ENCODE data around the gene CNTNAP2. TPM values are rescaled to one million over a fixed set of nuclear protein-coding genes. Genes with fewer than 3 reads are reported as not detected.

CNTNAP2 gene
- total RNA-seq, 2 experiments from 2014 or later, result not detected

- Histone ChIP-seq H3K4me1 (ENCODE audit: insufficient read depth, low read length) (no peaks in the 10 kb centered on the region), H3K27ac (ENCODE audit: low read depth in 1 of 2, low read length in 2 of 2) (no peak overlapping the region), H3K4me3 (ENCODE audit: low read length) (no peak overlapping the region), H3K27me3 (ENCODE audit: control insufficient read depth in 1 of 2, insufficient read depth in 2 of 2, low read length in 2 of 2) (no peaks in the 10 kb centered on the region), H3K9me3 (ENCODE audit: control insufficient read depth in 1 of 2, insufficient read depth in 1 of 2, low read length in 2 of 2) (peaks cover 0 to 7% of the 10 kb centered on the region in 2 experiments), H3K36me3 (ENCODE audit: insufficient read depth, low read length) (no peaks in the 10 kb centered on the region)
- TF ChIP-seq CTCF (IDR thresholded peaks at IDR 0.05), result no peak
- Mint-ChIP-seq H3K36me3 (ENCODE audit: low read depth) (no peaks in the 10 kb centered on the region), H3K27me3 (no peaks in the 10 kb centered on the region), H3K4me1 (ENCODE audit: low read depth) (no peaks in the 10 kb centered on the region), H3K4me3 (no peak overlapping the region), H3K9me3 (peaks cover 4% of the 10 kb centered on the region), H3K27ac (no peak overlapping the region)
- ChIA-PET CTCF (no interaction called here), POLR2A (no interaction called here)
- ATAC-seq (ENCODE audit: poor library complexity) (no peak), DNase-seq (no peak)
- intact Hi-C loops (cut with DNase I, micrococcal nuclease), result no loop called here
Measured at GRCh38 chr7:147465223-147465622, 1348.6 kb downstream of the CNTNAP2 start.

- Mint-ChIP-seq H3K36me3 (ENCODE audit: low read depth) (no peaks in the 10 kb centered on the region), H3K4me3 (no peak overlapping the region), H3K27me3 (no peaks in the 10 kb centered on the region), H3K4me1 (ENCODE audit: low read depth) (no peaks in the 10 kb centered on the region), H3K9me3 (peaks cover 5% of the 10 kb centered on the region), H3K27ac (no peak overlapping the region)
- ATAC-seq (ENCODE audit: poor library complexity) (no peak), DNase-seq (no peak)
- Histone ChIP-seq H3K36me3 (ENCODE audit: insufficient read depth, low read length) (no peaks in the 10 kb centered on the region), H3K4me1 (ENCODE audit: insufficient read depth, low read length) (no peaks in the 10 kb centered on the region), H3K4me3 (ENCODE audit: low read length) (no peak overlapping the region), H3K27ac (ENCODE audit: low read depth in 1 of 2, low read length in 2 of 2) (no peak overlapping the region), H3K27me3 (ENCODE audit: control insufficient read depth in 1 of 2, insufficient read depth in 2 of 2, low read length in 2 of 2) (no peaks in the 10 kb centered on the region), H3K9me3 (ENCODE audit: control insufficient read depth in 1 of 2, insufficient read depth in 1 of 2, low read length in 2 of 2) (peaks cover 0 to 17% of the 10 kb centered on the region in 2 experiments)
- intact Hi-C loops (cut with DNase I, micrococcal nuclease), result no loop called here
- CTCF ChIA-PET, result no interaction called here
- no peak for TF ChIP-seq CTCF (IDR thresholded peaks at IDR 0.05)
- POLR2A ChIA-PET, result no interaction called here
Measured at GRCh38 chr7:147472556-147472955, 1356.0 kb downstream of the CNTNAP2 start.

- Histone ChIP-seq H3K4me1 (ENCODE audit: insufficient read depth, low read length) (no peaks in the 10 kb centered on the region), H3K9me3 (ENCODE audit: control insufficient read depth in 1 of 2, insufficient read depth in 1 of 2, low read length in 2 of 2) (peaks cover 0 to 12% of the 10 kb centered on the region in 2 experiments), H3K36me3 (ENCODE audit: insufficient read depth, low read length) (no peaks in the 10 kb centered on the region), H3K27me3 (ENCODE audit: control insufficient read depth in 1 of 2, insufficient read depth in 2 of 2, low read length in 2 of 2) (no peaks in the 10 kb centered on the region), H3K4me3 (ENCODE audit: low read length) (no peak overlapping the region), H3K27ac (ENCODE audit: low read depth in 1 of 2, low read length in 2 of 2) (no peak overlapping the region)
- Mint-ChIP-seq H3K9me3 (peaks cover 5% of the 10 kb centered on the region), H3K4me3 (no peak overlapping the region), H3K4me1 (ENCODE audit: low read depth) (no peaks in the 10 kb centered on the region), H3K36me3 (ENCODE audit: low read depth) (no peaks in the 10 kb centered on the region), H3K27ac (no peak overlapping the region), H3K27me3 (no peaks in the 10 kb centered on the region)
- intact Hi-C loops (cut with DNase I, micrococcal nuclease), result no loop called here
- POLR2A ChIA-PET, result no interaction called here
- TF ChIP-seq CTCF (IDR thresholded peaks at IDR 0.05), result no peak
- ATAC-seq (ENCODE audit: poor library complexity), result no peak
- no peak for DNase-seq
- CTCF ChIA-PET, result no interaction called here
Measured at GRCh38 chr7:147474862-147475261, 1358.3 kb downstream of the CNTNAP2 start.

All from CD4-positive, alpha-beta T cell (primary cell).